Activated naive CD4-positive, alpha-beta T cell treated with anti-CD3 and anti-CD28 coated beads, Interleukin-2, amount 10 ng/mL, durations not matched to agents 7 days and 5 days (primary cell): ENCODE results near the gene DNTT.

Experiments
- CTCF ChIA-PET: fragments of 350-600 bp; sonication (Branson Sonifier 250); formaldehyde crosslinking; loops from one replicate; lab custom pipeline; 2021; ENCODE audit warnings: antibody characterized with exemption; lab: Charles Lee
- DNase-seq: peaks from one replicate; pipeline ENCODE4 v3.0.0-alpha.2; 2020
- H3K27ac Mint-ChIP-seq: one replicate; pipeline ENCODE4 v1.8.0; 2021; ENCODE audit warnings: mild to moderate bottlenecking, moderate library complexity, mixed read lengths
- H3K27me3 Mint-ChIP-seq: one replicate; pipeline ENCODE4 v1.8.0; 2021; ENCODE audit warnings: mild to moderate bottlenecking, mixed read lengths
- H3K36me3 Mint-ChIP-seq: one replicate; pipeline ENCODE4 v1.8.0; 2021; ENCODE audit warnings: mixed read lengths
- H3K4me1 Mint-ChIP-seq: one replicate; pipeline ENCODE4 v1.8.0; 2021; ENCODE audit warnings: mixed read lengths
- H3K4me3 Mint-ChIP-seq: one replicate; pipeline ENCODE4 v1.8.0; 2021; ENCODE audit warnings: mild to moderate bottlenecking, moderate library complexity, mixed read lengths
- H3K9me3 Mint-ChIP-seq: one replicate; pipeline ENCODE4 v1.8.0; 2021; ENCODE audit warnings: mixed read lengths

The DNTT gene

DNA sequence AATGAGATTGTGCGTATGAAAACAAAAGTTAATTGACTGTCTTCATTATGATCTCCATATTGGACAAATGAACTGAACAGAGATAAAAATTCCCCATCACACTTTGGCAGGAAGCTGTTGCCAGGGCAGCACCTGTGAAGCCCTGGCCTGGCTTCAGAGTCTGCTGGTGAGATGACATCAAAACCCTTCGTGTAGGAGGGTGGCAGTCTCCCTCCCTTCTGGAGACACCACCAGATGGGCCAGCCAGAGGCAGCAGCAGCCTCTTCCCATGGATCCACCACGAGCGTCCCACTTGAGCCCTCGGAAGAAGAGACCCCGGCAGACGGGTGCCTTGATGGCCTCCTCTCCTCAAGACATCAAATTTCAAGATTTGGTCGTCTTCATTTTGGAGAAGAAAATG, at the start of gene DNTT:
Gene DNTT, plus strand, starts transcription at position 205 of the 400 bp plus-strand sequence. Its CDS starts 64 bp downstream, at position 269.
- Mint-ChIP-seq H3K4me1 (peaks cover 7% of the 10 kb centered on the region), H3K9me3 (no peaks in the 10 kb centered on the region), H3K27me3 (peaks cover 16% of the 10 kb centered on the region), H3K27ac (no peak within 1 kb of the TSS), H3K36me3 (no peaks in the 10 kb centered on the region), H3K4me3 (no peak within 1 kb of the TSS)
- no peak for DNase-seq
- CTCF ChIA-PET, result interaction anchor here (1.0 kb wide), 3 partner anchors 9 to 35 kb away, joined by 3 to 4 read pairs (median 3); no protein-coding TSS in a partner anchor

DNA sequence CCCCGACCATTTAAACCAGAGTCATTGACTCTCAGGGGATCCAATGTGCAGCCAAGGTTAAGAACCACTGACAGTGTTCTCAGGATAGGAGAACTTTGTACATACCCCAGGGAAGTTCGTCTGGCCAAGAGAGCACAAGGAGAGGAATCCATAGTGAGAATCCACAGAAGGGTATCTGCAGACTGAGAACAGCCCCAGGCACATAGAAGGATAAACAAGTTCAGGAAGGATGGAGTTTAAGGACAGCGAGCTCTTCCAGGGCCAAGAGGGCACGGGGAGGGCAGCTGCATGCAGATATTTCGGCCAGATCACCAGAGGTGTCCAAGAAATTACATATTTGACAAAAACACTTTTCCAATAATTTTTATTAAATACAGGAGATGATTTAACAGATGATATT, 49.3 kb upstream of the DNTT start:
- H3K36me3 Mint-ChIP-seq, result no peaks in the 10 kb centered on the region
- H3K9me3 Mint-ChIP-seq, result no peaks in the 10 kb centered on the region
- H3K27ac Mint-ChIP-seq, result no peak overlapping the region
- no peak overlapping the region for H3K4me3 Mint-ChIP-seq
- CTCF ChIA-PET, result interaction anchor here (0.6 kb wide), 1 partner anchor 79 kb away, joined by 6 read pairs; no protein-coding TSS in a partner anchor
- peaks cover 4% of the 10 kb centered on the region for H3K27me3 Mint-ChIP-seq
- no peak for DNase-seq
- H3K4me1 Mint-ChIP-seq, result no peaks in the 10 kb centered on the region

GRCh38 chr10:96255549-96256333, 48.5 kb upstream of the DNTT start:
- CTCF ChIA-PET, result interaction anchor here (0.6 kb wide), 1 partner anchor 78 kb away, joined by 6 read pairs; no protein-coding TSS in a partner anchor
- Mint-ChIP-seq H3K36me3 (no peaks in the 10 kb centered on the region), H3K27ac (no peak overlapping the region), H3K9me3 (no peaks in the 10 kb centered on the region), H3K4me3 (no peak overlapping the region), H3K4me1 (no peaks in the 10 kb centered on the region), H3K27me3 (peaks cover 4% of the 10 kb centered on the region)
- no peak for DNase-seq

GRCh38 chr10:96257944-96258343, 46.3 kb upstream of the DNTT start:
- DNase-seq, result no peak
- Mint-ChIP-seq H3K36me3 (no peaks in the 10 kb centered on the region), H3K4me1 (no peaks in the 10 kb centered on the region), H3K9me3 (no peaks in the 10 kb centered on the region), H3K27ac (no peak overlapping the region), H3K4me3 (no peak overlapping the region), H3K27me3 (peaks cover 4% of the 10 kb centered on the region)
- CTCF ChIA-PET, result no interaction called here

DNA sequence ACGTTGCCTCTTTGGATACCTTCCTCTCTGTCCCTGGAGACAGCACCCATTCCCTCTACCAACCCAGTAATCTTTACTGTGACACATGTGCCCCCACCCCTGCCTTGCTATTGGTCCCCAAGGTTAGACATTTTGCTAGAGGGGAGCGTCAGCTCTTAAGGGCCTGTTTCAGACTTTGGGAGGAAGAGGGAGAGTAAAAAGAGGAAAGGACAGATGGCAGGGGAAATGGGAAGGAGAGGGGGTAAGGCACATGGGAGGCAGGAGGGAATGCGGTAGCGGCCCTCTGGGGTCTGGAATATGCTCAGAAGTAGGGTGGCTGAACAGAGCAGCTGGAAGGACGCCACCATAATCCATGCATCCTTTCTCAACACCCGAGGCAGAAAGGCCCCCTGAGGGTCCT, 45.1 kb upstream of the DNTT start:
- Mint-ChIP-seq H3K4me3 (no peak overlapping the region), H3K4me1 (no peaks in the 10 kb centered on the region), H3K27ac (no peak overlapping the region), H3K36me3 (no peaks in the 10 kb centered on the region), H3K27me3 (peaks cover 9% of the 10 kb centered on the region), H3K9me3 (no peaks in the 10 kb centered on the region)
- CTCF ChIA-PET, result no interaction called here
- no peak for DNase-seq

- Mint-ChIP-seq H3K27me3 (peaks cover 10% of the 10 kb centered on the region), H3K4me3 (no peak overlapping the region), H3K4me1 (no peaks in the 10 kb centered on the region), H3K36me3 (no peaks in the 10 kb centered on the region), H3K27ac (no peak overlapping the region), H3K9me3 (no peaks in the 10 kb centered on the region)
- CTCF ChIA-PET, result no interaction called here
- DNase-seq, result no peak
These were observed 44.2 kb upstream of the DNTT start for GRCh38 chr10:96260014-96260413.

DNA sequence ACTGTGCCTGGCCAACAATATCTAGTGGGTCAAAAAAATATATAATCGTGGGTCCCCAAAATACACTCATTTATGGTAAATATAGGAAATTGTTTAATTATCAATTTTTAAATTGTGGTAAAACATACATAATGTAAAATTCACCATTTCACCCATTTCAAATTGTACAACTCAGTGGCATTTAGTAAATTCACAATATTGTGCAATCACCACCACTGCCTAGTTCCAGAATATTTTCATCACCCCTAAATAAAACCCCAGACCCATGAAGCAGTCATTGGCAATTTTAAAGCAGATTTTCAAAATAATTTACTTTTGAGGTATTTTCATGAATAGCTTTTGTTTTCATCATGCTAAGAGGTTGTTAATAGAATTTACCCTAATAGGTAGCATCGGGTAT, 43.1 kb upstream of the DNTT start:
- Mint-ChIP-seq H3K9me3 (no peaks in the 10 kb centered on the region), H3K27ac (no peak overlapping the region), H3K4me3 (no peak overlapping the region), H3K27me3 (peaks cover 12% of the 10 kb centered on the region), H3K36me3 (no peaks in the 10 kb centered on the region), H3K4me1 (no peaks in the 10 kb centered on the region)
- no peak for DNase-seq
- CTCF ChIA-PET, result interaction anchor here (0.7 kb wide), 1 partner anchor 31 kb away, joined by 3 read pairs; no protein-coding TSS in a partner anchor

GRCh38 chr10:96261930-96262329, 42.3 kb upstream of the DNTT start:
- DNase-seq, result no peak
- H3K4me1 Mint-ChIP-seq, result no peaks in the 10 kb centered on the region
- H3K36me3 Mint-ChIP-seq, result no peaks in the 10 kb centered on the region
- no peaks in the 10 kb centered on the region for H3K9me3 Mint-ChIP-seq
- peaks cover 12% of the 10 kb centered on the region for H3K27me3 Mint-ChIP-seq
- CTCF ChIA-PET, result interaction anchor here (1.3 kb wide), 1 partner anchor 9 kb away, joined by 3 read pairs; the partner anchor contains the start of gene BLNK
- H3K4me3 Mint-ChIP-seq, result no peak overlapping the region
- no peak overlapping the region for H3K27ac Mint-ChIP-seq

DNA sequence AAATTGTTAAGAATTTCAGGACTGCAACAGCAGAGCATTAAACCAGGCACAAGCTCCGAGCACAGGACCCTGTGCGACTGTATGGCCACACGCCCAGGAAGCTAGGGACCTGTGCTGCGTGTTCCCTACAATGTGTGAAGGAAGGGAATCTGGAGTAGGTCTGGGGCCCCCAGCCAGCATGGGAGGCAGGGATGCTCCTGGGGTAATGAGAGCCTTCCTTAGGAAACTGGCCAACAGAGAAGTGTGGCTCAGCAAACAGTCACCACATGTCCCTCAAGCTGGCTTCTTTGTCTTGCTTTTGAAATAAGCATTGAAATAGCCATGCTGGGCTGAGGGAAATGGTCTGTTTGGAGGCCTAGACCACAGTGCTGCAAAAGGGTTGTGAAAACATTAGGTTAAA, 41.1 kb upstream of the DNTT start:
- Mint-ChIP-seq H3K9me3 (no peaks in the 10 kb centered on the region), H3K36me3 (no peaks in the 10 kb centered on the region), H3K4me3 (no peak overlapping the region), H3K27ac (no peak overlapping the region), H3K4me1 (no peaks in the 10 kb centered on the region), H3K27me3 (peaks cover 12% of the 10 kb centered on the region)
- no peak for DNase-seq
- CTCF ChIA-PET, result no interaction called here

DNA sequence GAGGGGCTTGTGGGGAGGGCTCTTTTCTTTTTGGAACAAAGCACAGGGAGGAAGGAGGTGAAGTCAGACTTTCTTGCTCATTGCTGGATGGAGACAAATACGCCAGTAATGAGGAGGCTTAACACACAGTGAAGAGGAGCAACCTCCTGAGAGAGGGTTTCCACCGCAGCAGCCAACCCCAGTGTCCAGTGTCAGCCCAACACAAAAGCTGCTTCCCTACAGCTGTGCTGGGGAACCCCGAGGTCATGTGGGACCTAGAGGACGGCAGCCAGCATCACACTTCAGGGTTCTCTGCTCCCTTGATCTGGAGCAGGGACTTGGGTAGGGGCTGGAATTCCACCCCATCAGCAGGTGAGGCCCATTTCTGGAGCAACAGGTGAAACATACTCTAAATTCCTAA, 40.6 kb upstream of the DNTT start:
- Mint-ChIP-seq H3K36me3 (no peaks in the 10 kb centered on the region), H3K27ac (no peak overlapping the region), H3K4me3 (no peak overlapping the region), H3K4me1 (no peaks in the 10 kb centered on the region), H3K9me3 (no peaks in the 10 kb centered on the region), H3K27me3 (peaks cover 12% of the 10 kb centered on the region)
- no peak for DNase-seq
- CTCF ChIA-PET, result no interaction called here

GRCh38 chr10:96264938-96265337, 39.3 kb upstream of the DNTT start:
- Mint-ChIP-seq H3K4me1 (no peaks in the 10 kb centered on the region), H3K9me3 (no peaks in the 10 kb centered on the region)
- CTCF ChIA-PET, result interaction anchor here (2.0 kb wide), 1 partner anchor 35 kb away, joined by 7 read pairs; no protein-coding TSS in a partner anchor

GRCh38 chr10:96266118-96266770, 38.0 kb upstream of the DNTT start:
- no peak for DNase-seq
- Mint-ChIP-seq H3K27ac (no peak overlapping the region), H3K4me1 (no peaks in the 10 kb centered on the region), H3K36me3 (no peaks in the 10 kb centered on the region), H3K9me3 (no peaks in the 10 kb centered on the region), H3K27me3 (peaks cover 12% of the 10 kb centered on the region), H3K4me3 (no peak overlapping the region)
- CTCF ChIA-PET, result no interaction called here

More at GRCh38 chr10:96264938-96265337, 39.3 kb upstream of the DNTT start:
- Mint-ChIP-seq H3K27me3 (peaks cover 12% of the 10 kb centered on the region), H3K36me3 (no peaks in the 10 kb centered on the region), H3K27ac (no peak overlapping the region), H3K4me3 (no peak overlapping the region)
- DNase-seq, result no peak

DNA sequence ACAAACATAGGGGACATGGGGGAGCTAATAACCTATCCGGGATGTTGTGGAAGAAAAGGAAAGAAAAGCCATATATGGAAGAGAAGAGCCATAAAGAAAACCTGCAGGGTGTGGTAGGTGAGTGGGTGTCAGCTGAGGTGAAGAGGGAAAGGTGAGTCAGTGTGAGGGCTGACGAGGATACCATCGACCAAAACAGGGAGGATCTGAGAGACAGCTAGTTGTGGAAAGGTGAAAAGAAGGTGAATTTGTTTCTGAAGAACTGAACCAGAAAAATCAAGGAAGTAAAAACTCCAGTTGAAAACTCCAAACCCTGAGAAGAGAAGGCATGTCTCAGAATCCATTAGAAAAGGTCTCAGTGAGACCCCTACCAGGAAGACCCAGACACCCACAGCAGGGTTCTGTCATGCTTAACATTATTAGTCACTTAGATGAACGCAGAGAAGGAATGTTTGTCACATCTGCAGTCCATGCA, 37.0 kb upstream of the DNTT start:
- Mint-ChIP-seq H3K27me3 (peaks cover 16% of the 10 kb centered on the region), H3K9me3 (no peaks in the 10 kb centered on the region), H3K27ac (no peak overlapping the region), H3K4me1 (no peaks in the 10 kb centered on the region), H3K36me3 (no peaks in the 10 kb centered on the region), H3K4me3 (no peak overlapping the region)
- CTCF ChIA-PET, result no interaction called here
- no peak for DNase-seq

- no peak for DNase-seq
- CTCF ChIA-PET, result no interaction called here
- Mint-ChIP-seq H3K27ac (no peak overlapping the region), H3K4me1 (no peaks in the 10 kb centered on the region), H3K36me3 (no peaks in the 10 kb centered on the region), H3K4me3 (no peak overlapping the region), H3K9me3 (no peaks in the 10 kb centered on the region), H3K27me3 (peaks cover 18% of the 10 kb centered on the region)
These were observed 35.8 kb upstream of the DNTT start for GRCh38 chr10:96268341-96268909.
